ENCODE measurements around the gene STXBP2. TPM values are rescaled to one million over a fixed set of nuclear protein-coding genes. Genes with fewer than 3 reads are reported as not detected.
A peak's percentile ranks its signal among the peaks of the same experiment; 100 is the strongest.

The STXBP2 gene
- total RNA-seq = 100 to 1,000 TPM in 1 of 2 donors, 10 to 100 TPM in 1; 61.0 to 151 TPM

GRCh38 chr19:7636691-7637373, at the start of gene STXBP2:
Gene STXBP2 (plus strand): TSS chr19:7637110. CDS start chr19:7637150, 40 bp downstream.
- TF ChIP-seq CTCF (IDR thresholded peaks at IDR 0.05) (peak in 4 of 7 experiments; percentile 49 to 60 (median 56)), POLR2A (IDR thresholded peaks at IDR 0.05) (peak; percentile 64 to 86 (median 81))
- Histone ChIP-seq H3K4me1 (peaks cover 40% of the 10 kb centered on the region), H3K27ac (peak within 1 kb of the TSS; percentile 71 to 90 (median 82)), H3K4me3 (peak within 1 kb of the TSS; percentile 67 to 73), H3K27me3 (no peaks in the 10 kb centered on the region), H3K36me3 (replicated peaks in 1 of 2; ENCODE audit: insufficient read depth in 1 of 2, low read depth in 2 of 2) (peaks cover 0 to 2% of the 10 kb centered on the region in 2 donors), H3K9me3 (no peaks in the 10 kb centered on the region)
- peak; percentile 91 to 94 (median 93) for DNase-seq
- peak; percentile 94 for ATAC-seq
- intact Hi-C loops (cut with DNase I) = no loop called here
- 5 to 9% methylated on average over 30 to 49 of the region's 61 CpGs for WGBS, 2 donors

GRCh38 chr19:7589822-7590221, 47.1 kb upstream of the STXBP2 start:
- Histone ChIP-seq H3K4me1 (peaks cover 9% of the 10 kb centered on the region), H3K4me3 (no peak overlapping the region), H3K27me3 (no peaks in the 10 kb centered on the region), H3K9me3 (no peaks in the 10 kb centered on the region), H3K27ac (no peak overlapping the region), H3K36me3 (replicated peaks in 1 of 2; ENCODE audit: insufficient read depth in 1 of 2, low read depth in 2 of 2) (no peaks in the 10 kb centered on the region)
- WGBS, 2 donors = 86 to 90% methylated on average over 7 of the region's 7 CpGs
- no peak for DNase-seq
- intact Hi-C loops (cut with DNase I) = no loop called here
- no peak for ATAC-seq
- no peak for TF ChIP-seq CTCF (IDR thresholded peaks at IDR 0.05)
- no peak for TF ChIP-seq POLR2A (IDR thresholded peaks at IDR 0.05)

- H3K4me1 ChIP-seq = peaks cover 9% of the 10 kb centered on the region
- intact Hi-C loops (cut with DNase I) = no loop called here
- DNase-seq = peak in 1 of 4 donors; percentile 46
- no peak for TF ChIP-seq CTCF (IDR thresholded peaks at IDR 0.05)
- no peak overlapping the region for H3K4me3 ChIP-seq
- no peak for ATAC-seq
- no peaks in the 10 kb centered on the region for H3K36me3 ChIP-seq (replicated peaks in 1 of 2; ENCODE audit: insufficient read depth in 1 of 2, low read depth in 2 of 2)
- 26 to 34% methylated on average over 5 to 8 of the region's 8 CpGs for WGBS, 2 donors
- no peaks in the 10 kb centered on the region for H3K27me3 ChIP-seq
- no peaks in the 10 kb centered on the region for H3K9me3 ChIP-seq
- no peak overlapping the region for H3K27ac ChIP-seq
These were observed 46.7 kb upstream of the STXBP2 start for GRCh38 chr19:7590256-7590655.

GRCh38 chr19:7595466-7596133, 41.3 kb upstream of the STXBP2 start, which contains the start of gene CAMSAP3:
Gene CAMSAP3 (plus strand): TSS chr19:7595863. CDS start chr19:7596003, 140 bp downstream.
- Histone ChIP-seq H3K4me3 (peak within 1 kb of the TSS in 1 of 2 donors; percentile 48), H3K27me3 (no peaks in the 10 kb centered on the region), H3K36me3 (replicated peaks in 1 of 2; ENCODE audit: insufficient read depth in 1 of 2, low read depth in 2 of 2) (no peaks in the 10 kb centered on the region), H3K9me3 (no peaks in the 10 kb centered on the region), H3K27ac (peak within 1 kb of the TSS; percentile 52 to 81 (median 64)), H3K4me1 (peaks cover 24% of the 10 kb centered on the region)
- TF ChIP-seq POLR2A (IDR thresholded peaks at IDR 0.05) (no peak), CTCF (IDR thresholded peaks at IDR 0.05) (peak in 1 of 7 experiments; percentile 15)
- ATAC-seq (peak; percentile 90), DNase-seq (peak; percentile 61 to 70 (median 63))
- intact Hi-C loops (cut with DNase I) = no loop called here
- 0% methylated on average over 74 of the region's 78 CpGs; no CpG with 5 or more reads in 1 of the 2 donors for WGBS, 2 donors

Data from body of pancreas (tissue), 4 donors.